ENCODE measurements around the gene HK1. TPM values are rescaled to one million over a fixed set of nuclear protein-coding genes. Genes with fewer than 3 reads are reported as not detected.
"Not testable (repeated sequence)": the region's sequence is repeated elsewhere in the genome, so short reads cannot be mapped to it uniquely, and the experiment has no call there.

HK1 gene
- polyA plus RNA-seq, 4 donors, result 3.8 to 21.8 (median 9.1) TPM

GRCh38 chr10:69321039-69321715 lies 42.9 kb downstream of the HK1 start:
- H3K4me3 ChIP-seq (ENCODE audit: low read depth in 1 of 3, low read length in 3 of 3), result no peak overlapping the region
- no peaks in the 10 kb centered on the region for H3K9me3 ChIP-seq (ENCODE audit: control insufficient read depth in 2 of 2, insufficient read depth in 1 of 2, low read depth in 1 of 2, low read length in 1 of 2)
- 84 to 92% (median 90%) methylated on average over 10 of the region's 10 CpGs for WGBS, 3 donors
- peaks cover 0 to 5% (median 0%) of the 10 kb centered on the region in 3 donors for H3K36me3 ChIP-seq (ENCODE audit: control insufficient read depth in 3 of 3, insufficient read depth in 2 of 3, low read depth in 1 of 3, low read length in 3 of 3)
- H3K4me1 ChIP-seq (ENCODE audit: control insufficient read depth in 3 of 3, insufficient read depth in 2 of 3, low read depth in 1 of 3, low read length in 2 of 3), result peaks cover 0 to 24% (median 0%) of the 10 kb centered on the region in 3 donors
- FAIRE-seq (no peak), DNase-seq (no peak)
- H3K27ac ChIP-seq (ENCODE audit: low read depth in 1 of 3, low read length in 2 of 3), result no peak overlapping the region
- peaks cover 0 to 8% (median 0%) of the 10 kb centered on the region in 3 donors for H3K27me3 ChIP-seq (ENCODE audit: control insufficient read depth in 3 of 3, insufficient read depth in 3 of 3, low read length in 3 of 3)

GRCh38 chr10:69321865-69322264 lies 43.6 kb downstream of the HK1 start:
- Histone ChIP-seq H3K4me3 (ENCODE audit: low read depth in 1 of 3, low read length in 3 of 3) (no peak overlapping the region), H3K9me3 (ENCODE audit: control insufficient read depth in 2 of 2, insufficient read depth in 1 of 2, low read depth in 1 of 2, low read length in 1 of 2) (no peaks in the 10 kb centered on the region), H3K36me3 (ENCODE audit: control insufficient read depth in 3 of 3, insufficient read depth in 2 of 3, low read depth in 1 of 3, low read length in 3 of 3) (peaks cover 0 to 5% (median 0%) of the 10 kb centered on the region in 3 donors), H3K27me3 (ENCODE audit: control insufficient read depth in 3 of 3, insufficient read depth in 3 of 3, low read length in 3 of 3) (peaks cover 0 to 8% (median 0%) of the 10 kb centered on the region in 3 donors), H3K4me1 (ENCODE audit: control insufficient read depth in 3 of 3, insufficient read depth in 2 of 3, low read depth in 1 of 3, low read length in 2 of 3) (peaks cover 0 to 19% (median 0%) of the 10 kb centered on the region in 3 donors), H3K27ac (ENCODE audit: low read depth in 1 of 3, low read length in 2 of 3) (no peak overlapping the region)
- FAIRE-seq, result no peak
- DNase-seq, result no peak
- WGBS, 3 donors, result 65 to 73% (median 72%) methylated on average over 5 of the region's 5 CpGs

DNA sequence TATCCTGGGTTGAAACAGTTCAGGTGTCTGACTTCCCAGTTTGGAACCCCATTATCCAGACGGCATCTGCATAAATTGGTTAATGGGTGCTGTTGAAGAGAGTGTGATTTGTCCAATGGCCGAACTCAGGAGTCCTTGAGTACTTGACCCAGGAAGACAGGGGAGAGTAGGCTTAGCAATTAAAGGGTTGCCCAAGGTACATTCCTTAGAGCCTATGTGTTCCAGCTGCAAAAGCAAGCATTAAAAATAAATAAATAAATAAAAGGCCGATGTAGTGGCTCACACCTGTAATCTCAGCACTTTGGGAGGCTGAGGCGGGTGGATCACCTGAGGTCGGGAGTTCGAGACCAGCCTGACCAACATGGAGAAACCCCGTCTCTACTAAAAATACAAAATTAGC lies 44.0 kb downstream of the HK1 start:
- not testable (repeated sequence) for FAIRE-seq; DNase-seq; H3K4me3 ChIP-seq (ENCODE audit: low read depth in 1 of 3, low read length in 3 of 3); H3K36me3 ChIP-seq (ENCODE audit: control insufficient read depth in 3 of 3, insufficient read depth in 2 of 3, low read depth in 1 of 3, low read length in 3 of 3); H3K9me3 ChIP-seq (ENCODE audit: control insufficient read depth in 2 of 2, insufficient read depth in 1 of 2, low read depth in 1 of 2, low read length in 1 of 2); H3K27me3 ChIP-seq (ENCODE audit: control insufficient read depth in 3 of 3, insufficient read depth in 3 of 3, low read length in 3 of 3); H3K27ac ChIP-seq (ENCODE audit: low read depth in 1 of 3, low read length in 2 of 3)
- WGBS, 3 donors, result 90 to 96% (median 95%) methylated on average over 4 to 5 of the region's 7 CpGs
- H3K4me1 ChIP-seq (ENCODE audit: control insufficient read depth in 3 of 3, insufficient read depth in 2 of 3, low read depth in 1 of 3, low read length in 2 of 3), result peaks cover 0 to 18% (median 0%) of the 10 kb centered on the region in 3 donors

DNA sequence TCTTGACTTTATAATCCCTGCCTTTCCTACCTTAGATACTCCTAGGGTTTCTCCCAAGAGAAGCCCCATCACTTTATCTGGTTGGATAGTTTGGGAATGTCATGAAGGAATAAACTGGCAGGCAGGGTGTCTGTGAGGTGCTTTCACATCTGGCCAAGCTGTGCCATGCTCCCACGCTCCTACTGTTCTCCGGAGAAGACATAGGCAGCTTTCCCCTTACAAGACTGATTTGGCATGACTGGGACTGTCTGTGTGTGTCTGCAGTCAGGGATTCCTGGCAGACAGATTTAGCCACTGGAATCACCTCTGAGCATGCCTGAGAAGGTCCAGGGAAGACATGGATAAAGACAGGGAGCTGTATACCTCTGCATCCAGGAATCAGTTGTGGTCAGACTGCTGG lies 45.3 kb downstream of the HK1 start:
- Histone ChIP-seq H3K27ac (ENCODE audit: low read depth in 1 of 3, low read length in 2 of 3) (no peak overlapping the region), H3K27me3 (ENCODE audit: control insufficient read depth in 3 of 3, insufficient read depth in 3 of 3, low read length in 3 of 3) (peaks cover 0 to 8% (median 0%) of the 10 kb centered on the region in 3 donors), H3K36me3 (ENCODE audit: control insufficient read depth in 3 of 3, insufficient read depth in 2 of 3, low read depth in 1 of 3, low read length in 3 of 3) (peaks cover 0 to 5% (median 0%) of the 10 kb centered on the region in 3 donors), H3K9me3 (ENCODE audit: control insufficient read depth in 2 of 2, insufficient read depth in 1 of 2, low read depth in 1 of 2, low read length in 1 of 2) (no peaks in the 10 kb centered on the region), H3K4me3 (ENCODE audit: low read depth in 1 of 3, low read length in 3 of 3) (no peak overlapping the region), H3K4me1 (ENCODE audit: control insufficient read depth in 3 of 3, insufficient read depth in 2 of 3, low read depth in 1 of 3, low read length in 2 of 3) (peaks cover 0 to 17% (median 0%) of the 10 kb centered on the region in 3 donors)
- WGBS, 3 donors, result 87 to 96% (median 87%) methylated on average over 2 of the region's 2 CpGs
- DNase-seq, result no peak
- no peak for FAIRE-seq

DNA sequence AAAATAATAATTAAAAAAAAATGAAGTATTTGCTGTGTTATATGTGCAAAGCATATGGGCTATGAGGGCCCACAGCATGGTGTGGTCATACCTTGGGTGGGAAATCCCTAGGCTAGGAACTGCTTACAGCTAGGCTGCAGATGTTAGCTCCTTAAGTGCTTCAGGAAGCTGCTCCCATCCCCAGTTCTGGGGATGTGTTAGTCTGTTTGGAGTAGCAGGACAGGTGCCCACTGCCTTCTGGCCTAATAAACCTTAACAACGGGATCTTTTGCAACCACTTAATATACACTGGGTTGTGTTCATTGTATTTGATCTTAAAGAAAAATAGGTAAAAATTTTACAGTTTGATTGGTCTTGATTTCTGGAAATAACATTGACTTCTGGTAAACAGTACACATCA lies 46.3 kb downstream of the HK1 start:
- Histone ChIP-seq H3K27ac (ENCODE audit: low read depth in 1 of 3, low read length in 2 of 3) (no peak overlapping the region), H3K36me3 (ENCODE audit: control insufficient read depth in 3 of 3, insufficient read depth in 2 of 3, low read depth in 1 of 3, low read length in 3 of 3) (peaks cover 0 to 5% (median 0%) of the 10 kb centered on the region in 3 donors), H3K4me1 (ENCODE audit: control insufficient read depth in 3 of 3, insufficient read depth in 2 of 3, low read depth in 1 of 3, low read length in 2 of 3) (peaks cover 0 to 10% (median 0%) of the 10 kb centered on the region in 3 donors), H3K4me3 (ENCODE audit: low read depth in 1 of 3, low read length in 3 of 3) (no peak overlapping the region), H3K9me3 (ENCODE audit: control insufficient read depth in 2 of 2, insufficient read depth in 1 of 2, low read depth in 1 of 2, low read length in 1 of 2) (no peaks in the 10 kb centered on the region), H3K27me3 (ENCODE audit: control insufficient read depth in 3 of 3, insufficient read depth in 3 of 3, low read length in 3 of 3) (peaks cover 0 to 8% (median 0%) of the 10 kb centered on the region in 3 donors)
- FAIRE-seq (no peak), DNase-seq (no peak)
- 41 to 65% (median 65%) methylated on average over 1 of the region's 1 CpG for WGBS, 3 donors

- not testable (repeated sequence) for H3K4me3 ChIP-seq (ENCODE audit: low read depth in 1 of 3, low read length in 3 of 3); H3K27me3 ChIP-seq (ENCODE audit: control insufficient read depth in 3 of 3, insufficient read depth in 3 of 3, low read length in 3 of 3); DNase-seq; H3K36me3 ChIP-seq (ENCODE audit: control insufficient read depth in 3 of 3, insufficient read depth in 2 of 3, low read depth in 1 of 3, low read length in 3 of 3); H3K4me1 ChIP-seq (ENCODE audit: control insufficient read depth in 3 of 3, insufficient read depth in 2 of 3, low read depth in 1 of 3, low read length in 2 of 3); H3K27ac ChIP-seq (ENCODE audit: low read depth in 1 of 3, low read length in 2 of 3); H3K9me3 ChIP-seq (ENCODE audit: control insufficient read depth in 2 of 2, insufficient read depth in 1 of 2, low read depth in 1 of 2, low read length in 1 of 2); FAIRE-seq
- 78 to 89% (median 86%) methylated on average over 24 of the region's 24 CpGs for WGBS, 3 donors
Observed at GRCh38 chr10:69325637-69326523, 47.6 kb downstream of the HK1 start.

GRCh38 chr10:69326692-69327091 lies 48.4 kb downstream of the HK1 start:
- peaks cover 0 to 4% (median 0%) of the 10 kb centered on the region in 3 donors for H3K4me1 ChIP-seq (ENCODE audit: control insufficient read depth in 3 of 3, insufficient read depth in 2 of 3, low read depth in 1 of 3, low read length in 2 of 3)
- H3K27ac ChIP-seq (ENCODE audit: low read depth in 1 of 3, low read length in 2 of 3), result no peak overlapping the region
- H3K27me3 ChIP-seq (ENCODE audit: control insufficient read depth in 3 of 3, insufficient read depth in 3 of 3, low read length in 3 of 3), result no peaks in the 10 kb centered on the region
- H3K9me3 ChIP-seq (ENCODE audit: control insufficient read depth in 2 of 2, insufficient read depth in 1 of 2, low read depth in 1 of 2, low read length in 1 of 2), result no peaks in the 10 kb centered on the region
- DNase-seq, result no peak
- H3K36me3 ChIP-seq (ENCODE audit: control insufficient read depth in 3 of 3, insufficient read depth in 2 of 3, low read depth in 1 of 3, low read length in 3 of 3), result peaks cover 0 to 2% (median 0%) of the 10 kb centered on the region in 3 donors
- no peak for FAIRE-seq
- WGBS, 3 donors, result 57 to 82% (median 74%) methylated on average over 3 of the region's 3 CpGs
- H3K4me3 ChIP-seq (ENCODE audit: low read depth in 1 of 3, low read length in 3 of 3), result no peak overlapping the region

All from small intestine (tissue), 7 donors.